Omental fat pad (tissue), 4 donors: Measurements from ENCODE around the gene MYEF2. TPM values are rescaled to one million over a fixed set of nuclear protein-coding genes. Genes with fewer than 3 reads are reported as not detected.

Experiments used
- ATAC-seq: fragments of 150-250 bp; one replicate; pipeline ENCODE4 v1.9.1; 2016; ENCODE audit warnings: mild to moderate bottlenecking, moderate library complexity; ENCODE audit not compliant: low FRiP score
- DNase-seq: peaks from one replicate; pipeline ENCODE4 v3.0.0-alpha.2; 2019; ENCODE audit warnings: low spot score
- total RNA-seq, 4 donors: library from RNA; depleted of rRNA; stranded (reverse); fragments of >200 nt; gene quantifications; one replicate each; pipeline ENCODE4 v1.1.0, GENCODE V29; 2016
- TF ChIP-seq, protein P1 (sequence below), 3 donors: fragments of 450-650 bp; IDR thresholded peaks; one replicate each; pipeline ENCODE4 v1.5.1; 2016 to 2017; ENCODE audit warnings: antibody characterized with exemption in 3 of 3, mild to moderate bottlenecking in 3 of 3, moderate library complexity in 2 of 3

The MYEF2 gene
- total RNA-seq, 4 donors from 2014 or later, result 3.6 to 12.4 (median 7.1) TPM

DNA sequence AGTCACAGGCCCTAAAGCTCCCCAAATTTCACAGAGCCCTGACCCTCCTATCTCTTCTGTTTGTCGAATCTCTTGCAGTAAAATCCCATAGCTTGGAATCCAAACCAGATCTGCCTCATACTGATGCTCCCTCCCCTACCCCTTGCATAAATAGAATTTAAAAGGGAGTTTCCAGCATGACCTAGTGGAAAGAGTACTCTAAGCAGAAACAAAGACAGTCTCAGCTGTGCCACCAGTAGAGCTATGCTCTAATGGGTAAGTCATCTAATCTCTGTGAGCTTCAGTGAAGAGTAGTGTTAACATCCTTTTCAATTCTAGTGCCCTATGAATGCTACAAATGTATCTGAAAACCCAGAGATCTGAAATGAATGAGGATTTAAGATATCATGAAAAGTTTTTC, 24.0 kb upstream of the MYEF2 start:
- DNase-seq (no peak), ATAC-seq (no peak)
- TF ChIP-seq, protein P1, sequence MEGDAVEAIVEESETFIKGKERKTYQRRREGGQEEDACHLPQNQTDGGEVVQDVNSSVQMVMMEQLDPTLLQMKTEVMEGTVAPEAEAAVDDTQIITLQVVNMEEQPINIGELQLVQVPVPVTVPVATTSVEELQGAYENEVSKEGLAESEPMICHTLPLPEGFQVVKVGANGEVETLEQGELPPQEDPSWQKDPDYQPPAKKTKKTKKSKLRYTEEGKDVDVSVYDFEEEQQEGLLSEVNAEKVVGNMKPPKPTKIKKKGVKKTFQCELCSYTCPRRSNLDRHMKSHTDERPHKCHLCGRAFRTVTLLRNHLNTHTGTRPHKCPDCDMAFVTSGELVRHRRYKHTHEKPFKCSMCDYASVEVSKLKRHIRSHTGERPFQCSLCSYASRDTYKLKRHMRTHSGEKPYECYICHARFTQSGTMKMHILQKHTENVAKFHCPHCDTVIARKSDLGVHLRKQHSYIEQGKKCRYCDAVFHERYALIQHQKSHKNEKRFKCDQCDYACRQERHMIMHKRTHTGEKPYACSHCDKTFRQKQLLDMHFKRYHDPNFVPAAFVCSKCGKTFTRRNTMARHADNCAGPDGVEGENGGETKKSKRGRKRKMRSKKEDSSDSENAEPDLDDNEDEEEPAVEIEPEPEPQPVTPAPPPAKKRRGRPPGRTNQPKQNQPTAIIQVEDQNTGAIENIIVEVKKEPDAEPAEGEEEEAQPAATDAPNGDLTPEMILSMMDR (IDR thresholded peaks at IDR 0.05), result no peak

DNA sequence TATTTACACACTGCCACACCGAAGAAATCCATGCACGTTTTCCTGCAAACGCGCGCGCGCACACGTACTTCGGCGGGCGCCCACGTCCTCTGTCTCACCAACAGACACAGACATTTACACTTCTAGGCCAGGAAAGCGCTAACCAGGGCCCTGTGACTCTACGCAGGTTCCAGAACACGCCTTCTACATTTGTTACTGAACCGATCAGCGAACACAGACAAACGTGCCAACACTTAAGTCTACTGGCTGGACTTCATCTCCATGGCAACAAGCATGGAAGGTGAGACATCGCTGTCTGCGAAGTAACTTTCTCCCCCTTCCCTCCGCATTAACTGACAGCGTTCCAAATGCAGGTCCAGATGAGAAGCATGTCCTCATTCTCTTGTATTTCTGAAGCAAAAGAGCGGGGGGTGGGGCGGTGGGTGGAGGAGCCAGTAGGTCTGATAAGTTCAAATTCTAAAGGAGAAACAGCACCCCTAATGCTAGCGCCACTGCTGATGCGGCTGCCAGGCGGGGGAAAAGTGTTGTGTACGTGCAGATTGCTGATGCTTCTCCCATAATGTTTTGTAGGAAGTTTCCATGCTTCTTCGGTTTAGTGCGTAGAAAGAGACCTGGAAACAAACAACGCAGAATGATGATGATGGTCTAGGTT, 13.6 kb upstream of the MYEF2 start, which contains the start of gene CTXN2:
CTXN2 (plus strand) TSS at position 92 of the 652 bp plus-strand sequence. CDS start 9,636 bp downstream, outside the sequence.
- DNase-seq, result no peak
- TF ChIP-seq, protein P1 (IDR thresholded peaks at IDR 0.05), result no peak
- ATAC-seq, result no peak

DNA sequence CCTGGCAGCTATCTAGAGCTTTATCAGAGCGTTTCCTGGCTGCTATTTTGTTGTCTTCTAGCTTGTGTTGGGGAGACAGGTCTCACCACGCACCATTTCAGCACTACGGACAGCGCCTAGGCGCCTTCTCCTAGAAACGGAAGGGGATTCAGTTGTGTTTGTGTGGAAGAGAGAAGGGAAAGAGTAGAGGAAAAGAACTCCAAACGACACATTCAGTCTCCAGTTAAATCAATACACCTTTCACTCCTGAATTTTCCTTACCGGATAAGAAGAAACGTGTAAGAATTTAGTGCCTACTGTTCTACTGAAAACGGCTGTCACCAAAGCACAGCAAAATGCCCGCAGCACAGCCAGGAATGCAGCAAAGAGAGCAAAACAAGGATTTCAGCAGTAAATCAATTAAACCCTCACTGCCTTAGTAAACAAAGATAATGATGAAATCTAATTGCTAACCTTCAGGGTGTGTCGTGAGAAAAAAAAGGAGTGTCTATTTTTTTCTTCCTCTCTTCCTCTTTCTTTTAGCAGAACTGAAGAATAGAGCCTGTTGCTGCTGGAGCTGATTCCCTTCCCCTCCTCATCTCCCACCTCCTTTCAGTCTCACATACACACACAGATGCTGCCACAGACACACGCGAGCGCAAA, 13.0 kb upstream of the MYEF2 start:
- TF ChIP-seq, protein P1 (IDR thresholded peaks at IDR 0.05), result no peak

DNA sequence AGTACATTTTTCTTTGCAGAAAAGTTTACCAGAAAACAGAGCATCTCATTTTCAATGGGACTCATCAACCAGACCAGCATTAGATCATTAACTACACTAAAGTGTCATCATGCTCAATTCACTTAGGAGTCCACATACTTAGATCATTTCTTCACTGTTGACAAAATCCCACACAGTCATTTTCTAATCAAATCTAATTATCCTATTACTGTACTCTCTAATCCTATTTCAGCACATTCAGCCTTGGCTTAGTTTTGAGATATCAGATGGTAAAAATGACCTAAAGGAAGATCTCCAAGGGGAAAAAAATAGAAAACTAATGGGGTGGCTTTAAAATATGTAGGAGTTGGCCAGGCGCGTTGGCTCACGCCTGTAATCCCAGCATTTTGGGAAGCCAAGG, 8.2 kb upstream of the MYEF2 start:
- DNase-seq, result no peak
- TF ChIP-seq, protein P1 (IDR thresholded peaks at IDR 0.05), result no peak
- ATAC-seq, result no peak

More for the DNA sequence above, 13.0 kb upstream of the MYEF2 start:
- DNase-seq (peak; percentile 48), ATAC-seq (no peak)

DNA sequence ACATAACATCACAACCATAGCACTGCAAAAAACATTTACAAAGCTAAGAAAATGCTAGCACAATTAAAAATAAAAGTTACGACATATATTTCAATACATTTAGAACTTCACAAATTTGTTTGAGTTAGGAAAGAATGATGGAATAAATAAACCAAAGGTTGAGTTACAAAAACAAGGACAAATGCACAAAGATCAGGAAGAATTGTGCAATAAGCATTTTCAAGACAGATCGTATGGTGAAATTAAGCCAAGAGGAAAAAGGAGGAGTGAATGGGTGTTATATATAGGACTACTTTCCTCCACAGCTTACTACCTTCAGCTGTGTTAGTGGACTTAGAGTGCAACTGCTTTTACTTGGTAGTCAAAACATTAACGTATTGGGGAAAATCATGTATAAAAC, 7.4 kb upstream of the MYEF2 start:
- TF ChIP-seq, protein P1 (IDR thresholded peaks at IDR 0.05), result no peak
- DNase-seq (no peak), ATAC-seq (no peak)

DNA sequence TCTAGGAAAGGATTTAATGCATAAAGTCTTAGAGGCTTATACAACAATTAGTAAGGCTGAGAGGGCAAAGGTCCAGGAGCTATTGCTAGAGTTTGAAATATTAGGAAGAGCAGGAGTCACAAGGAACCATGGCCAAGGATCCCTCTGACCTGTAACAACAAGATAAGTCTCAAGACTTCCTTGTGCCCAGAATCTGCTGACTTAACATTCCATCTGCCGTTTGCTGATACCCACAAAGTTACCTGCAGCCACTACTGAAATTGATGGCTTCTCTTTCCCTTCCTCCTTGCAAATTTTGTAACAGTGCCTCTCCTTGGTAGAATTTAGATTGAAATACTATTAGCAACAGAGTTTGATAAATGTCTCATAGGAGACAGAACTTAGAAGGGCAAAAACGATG, 4.7 kb upstream of the MYEF2 start:
- TF ChIP-seq, protein P1 (IDR thresholded peaks at IDR 0.05), result no peak
- DNase-seq (no peak), ATAC-seq (no peak)

DNA sequence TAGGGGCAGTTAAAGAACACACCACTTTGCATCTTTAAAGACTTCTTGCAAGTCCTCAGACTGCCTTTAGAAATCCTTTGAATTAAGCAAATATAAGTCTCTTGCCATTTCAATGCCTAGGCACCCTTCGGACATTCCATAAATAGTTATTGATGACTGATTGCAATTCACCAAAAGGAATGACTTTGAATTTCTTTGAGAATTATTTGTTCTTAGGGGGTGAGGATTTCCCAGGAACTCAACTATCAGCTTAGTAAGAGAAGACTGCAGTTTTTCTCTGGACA, 495 bp upstream of the MYEF2 start:
- DNase-seq (no peak), ATAC-seq (no peak)
- TF ChIP-seq, protein P1 (IDR thresholded peaks at IDR 0.05), result no peak
